GM12878 (cell line): ENCODE results near the gene NDC1. TPM values are rescaled to one million over a fixed set of nuclear protein-coding genes. Genes with fewer than 3 reads are reported as not detected.
A peak's percentile ranks its signal among the peaks of the same experiment; 100 is the strongest.

Source experiments
- ATAC-seq: fragments of 200-7000 bp; cut with Tn5 transposase; 3 replicates; pipeline ENCODE4 v1.9.1; 2020; ENCODE audit warnings: mild to moderate bottlenecking, moderate library complexity
- BruUV-seq: library from RNA; stranded (reverse); fragments of 400-500 nt; replicated peaks from 2 replicates; lab custom pipeline; 2021; lab: Mats Ljungman, UMichigan
- CTCF ChIA-PET: fragments of 300-600 bp; sonication (Branson Sonifier 250); formaldehyde crosslinking; extraction: SDS; loops from one replicate; lab custom pipeline; 2021; ENCODE audit warnings: inconsistent platforms; lab: Yijun Ruan, JAX
- POLR2A ChIA-PET: fragments of 350-600 bp; formaldehyde crosslinking; extraction: SDS; loops from one replicate; lab custom pipeline; 2021; ENCODE audit warnings: inconsistent platforms; lab: Charles Lee
- RAD21 ChIA-PET: fragments of 300-600 bp; sonication (Branson Sonifier 250); formaldehyde crosslinking; loops from one replicate; lab custom pipeline; 2023; ENCODE audit warnings: antibody characterized with exemption; ENCODE audit not compliant: unreplicated experiment; lab: Charles Lee
- SMC1A ChIA-PET: fragments of 300-600 bp; sonication (Branson Sonifier 250); formaldehyde crosslinking; loops from one replicate; lab custom pipeline; 2023; ENCODE audit not compliant: unreplicated experiment, uncharacterized antibody; lab: Charles Lee
- DNase-seq: peaks from one replicate; pipeline ENCODE4 v3.0.0-alpha.2; 2011; ENCODE audit warnings: low read depth, low spot score
- FAIRE-seq: peaks from 3 replicates; lab custom pipeline; 2011; peaks lifted over from hg19 to GRCh38; lab: Jason Lieb, UNC
- H2AFZ ChIP-seq: 2 replicates; pipeline ENCODE4 v1.6.0; 2011; ENCODE audit warnings: low read depth, low read length, control low read depth; ENCODE audit not compliant: control insufficient read depth
- H3K27ac ChIP-seq: 2 replicates; pipeline ENCODE4 v1.5.1; 2011; ENCODE audit warnings: control low read depth; ENCODE audit not compliant: control insufficient read depth, insufficient read depth
- H3K27me3 ChIP-seq, 2 experiments: replicated peaks in 1 of 2; 2 replicates each; pipeline versions ENCODE4 v1.6.0 to v1.6.1; 2011; ENCODE audit warnings: low read length in 1 of 2; ENCODE audit not compliant: control insufficient read depth in 2 of 2, insufficient read depth in 2 of 2
- H3K36me3 ChIP-seq, 2 experiments: 2 replicates each; pipeline ENCODE4 v1.5.1; 2011; ENCODE audit warnings: low read length in 1 of 2; ENCODE audit not compliant: control insufficient read depth in 2 of 2, insufficient read depth in 2 of 2
- H3K4me1 ChIP-seq: 2 replicates; pipeline ENCODE4 v1.6.1; 2011; ENCODE audit warnings: mild to moderate bottlenecking, low read length, moderate library complexity, mixed read lengths; ENCODE audit not compliant: control insufficient read depth, insufficient read depth
- H3K4me2 ChIP-seq: 2 replicates; pipeline ENCODE4 v1.6.0; 2011; ENCODE audit warnings: control low read depth; ENCODE audit not compliant: control insufficient read depth, insufficient read depth
- H3K4me3 ChIP-seq: fragments of 200-600 bp; sonication (generic); 2 replicates; pipeline ENCODE4 v1.5.1; 2016
- H3K79me2 ChIP-seq: 2 replicates; pipeline ENCODE4 v1.6.0; 2011; ENCODE audit warnings: low read length; ENCODE audit not compliant: control insufficient read depth, insufficient read depth
- H3K9ac ChIP-seq: 2 replicates; pipeline ENCODE4 v1.8.0; 2011; ENCODE audit warnings: low read length, control low read depth, mixed read lengths; ENCODE audit not compliant: control insufficient read depth, insufficient read depth
- H3K9me3 ChIP-seq: replicated peaks from 3 replicates; pipeline ENCODE4 v1.5.1; 2011; ENCODE audit warnings: mild to moderate bottlenecking, low read length; ENCODE audit not compliant: control insufficient read depth, insufficient read depth
- H4K20me1 ChIP-seq: 2 replicates; pipeline ENCODE4 v1.6.0; 2011; ENCODE audit not compliant: control insufficient read depth, insufficient read depth
- ATF3 ChIP-seq: IDR thresholded peaks from 2 replicates; pipeline ENCODE4 v1.6.1; 2011; ENCODE audit warnings: low read depth, mild to moderate bottlenecking, low read length, moderate library complexity, borderline replicate concordance; ENCODE audit errors: extremely low read depth
- CHD4 ChIP-seq: fragments of 200-600 bp; sonication (generic); IDR thresholded peaks from 2 replicates; pipeline ENCODE4 v1.6.1; 2016; ENCODE audit warnings: mild to moderate bottlenecking
- CREB1 ChIP-seq: IDR thresholded peaks from 2 replicates; pipeline ENCODE4 v1.6.1; 2012; ENCODE audit warnings: low read depth, mild to moderate bottlenecking, inconsistent platforms
- CREM ChIP-seq: IDR thresholded peaks from 2 replicates; pipeline ENCODE4 v1.6.1; 2014; ENCODE audit warnings: antibody characterized with exemption, low read depth
- CTCF ChIP-seq, 3 experiments: IDR thresholded peaks in 2 of 3; conservative IDR thresholded peaks in 1 of 3; 2 replicates each; pipeline ENCODE4 v1.5.1; 2011; ENCODE audit warnings: low read depth in 3 of 3, low read length in 3 of 3, mild to moderate bottlenecking in 3 of 3, control low read depth in 2 of 3, moderate library complexity in 2 of 3, inconsistent platforms in 1 of 3, mixed read lengths in 1 of 3; ENCODE audit not compliant: control insufficient read depth in 2 of 3, insufficient read depth in 1 of 3; ENCODE audit errors: extremely low read depth in 1 of 3
- DPF2 ChIP-seq: fragments of 450-650 bp; IDR thresholded peaks from 2 replicates; pipeline ENCODE4 v1.6.1; 2017; ENCODE audit warnings: mild to moderate bottlenecking
- FOXK2 ChIP-seq: fragments of 450-650 bp; IDR thresholded peaks from 2 replicates; pipeline ENCODE4 v1.6.1; 2017; ENCODE audit warnings: mild to moderate bottlenecking, moderate library complexity
- GABPA ChIP-seq: IDR thresholded peaks from 2 replicates; pipeline ENCODE4 v1.6.1; 2014; ENCODE audit warnings: antibody characterized with exemption, low read depth, mild to moderate bottlenecking, inconsistent platforms
- HCFC1 ChIP-seq: fragments of 150-350 bp; IDR thresholded peaks from 2 replicates; pipeline ENCODE4 v1.6.1; 2014; ENCODE audit warnings: low read length
- JUND ChIP-seq: IDR thresholded peaks from 2 replicates; pipeline ENCODE4 v1.6.1; 2012; ENCODE audit warnings: low read depth, mild to moderate bottlenecking, low read length, improper control_type of control experiment, moderate library complexity
- MTA2 ChIP-seq: fragments of 450-650 bp; IDR thresholded peaks from 2 replicates; pipeline ENCODE4 v1.6.1; 2016; ENCODE audit warnings: low read depth, mild to moderate bottlenecking, moderate library complexity
- NFYA ChIP-seq: IDR thresholded peaks from 2 replicates; pipeline ENCODE4 v1.6.1; 2011; ENCODE audit warnings: low read depth, mild to moderate bottlenecking, low read length, improper control_type of control experiment, borderline replicate concordance
- RAD21 ChIP-seq: IDR thresholded peaks from 2 replicates; pipeline ENCODE4 v1.6.1; 2011; ENCODE audit warnings: mild to moderate bottlenecking, low read depth, low read length, moderate library complexity; ENCODE audit not compliant: insufficient read depth
- RELB ChIP-seq: fragments of 450-650 bp; IDR thresholded peaks from 2 replicates; pipeline ENCODE4 v1.6.1; 2017; ENCODE audit warnings: low read depth, mild to moderate bottlenecking, moderate library complexity
- RUNX3 ChIP-seq: IDR thresholded peaks from 2 replicates; pipeline ENCODE4 v1.6.1; 2012; ENCODE audit warnings: low read length, inconsistent platforms
- SMC3 ChIP-seq: IDR thresholded peaks from 2 replicates; pipeline ENCODE4 v1.6.1; 2011; ENCODE audit warnings: low read length, improper control_type of control experiment, borderline replicate concordance
- SUZ12 ChIP-seq: fragments of 200-600 bp; sonication (generic); IDR thresholded peaks from one replicate; pipeline ENCODE4 v1.6.1; 2018; ENCODE audit warnings: antibody characterized with exemption, mild to moderate bottlenecking; ENCODE audit not compliant: unreplicated experiment
- TCF12 ChIP-seq: IDR thresholded peaks from 2 replicates; pipeline ENCODE4 v1.6.1; 2011; ENCODE audit warnings: low read depth, mild to moderate bottlenecking, low read length
- TCF7 ChIP-seq: IDR thresholded peaks from 2 replicates; pipeline ENCODE4 v1.6.1; 2014; ENCODE audit warnings: antibody characterized with exemption, borderline replicate concordance
- ZNF207 ChIP-seq: fragments of 450-650 bp; IDR thresholded peaks from 2 replicates; pipeline ENCODE4 v1.6.1; 2014; ENCODE audit warnings: antibody characterized with exemption, mild to moderate bottlenecking, borderline replicate concordance
- ZNF622 ChIP-seq: fragments of 450-650 bp; IDR thresholded peaks from 2 replicates; pipeline ENCODE4 v1.6.1; 2017; ENCODE audit warnings: mild to moderate bottlenecking, inconsistent platforms
- WGBS: methylation state at CpG from one replicate; pipeline ENCODE4 v1.1.6; 2016; ENCODE audit warnings: low lambda C conversion rate; ENCODE audit not compliant: insufficient replicate concordance, insufficient coverage; ENCODE audit errors: missing lambda C conversion rate; 5-methylcytosine and 5-hydroxymethylcytosine counted together
- in situ Hi-C: fragments of 300-500 bp; cut with MboI; formaldehyde crosslinking; loops from 9 replicates; pipeline ENCODE4 v1.14.3; 2018; ENCODE audit warnings: mixed read lengths
- intact Hi-C: fragments of 100-400 bp; cut with micrococcal nuclease; formaldehyde crosslinking; loops from one replicate; pipeline ENCODE4 v1.14.2; 2022; ENCODE audit not compliant: unreplicated experiment
- polyA plus RNA-seq, 11 experiments: library from polyadenylated mRNA; depleted of rRNA in 4 of 11; unstranded in 6 of 11; stranded (reverse) in 5 of 11; fragments of >200 nt; fragmentation: Nextera tagmentation in 4 of 11; fragmentation: Illumina TruSeq in 1 of 11; extraction: Ambion mirVana in 4 of 11; extraction: Trizol in 1 of 11; gene quantifications; 1 replicate in 1 of 11; 2 replicates in 10 of 11; pipeline versions ENCODE4 v1.2.1 to v1.2.3, GENCODE V29; 2011 to 2016; ENCODE audit warnings: inconsistent platforms in 2 of 11, missing spikeins in 2 of 11, low read depth in 1 of 11
- total RNA-seq, 4 experiments: library from RNA; depleted of rRNA in 3 of 4; stranded (reverse); fragments of >200 nt in 3 of 4; fragmentation: Illumina TruSeq in 1 of 4; extraction: Trizol in 1 of 4; gene quantifications; 2 replicates each; pipeline versions ENCODE4 v1.2.1 to v1.2.3, GENCODE V29; 2013 to 2021

The NDC1 gene
- total and polyA plus RNA-seq, 10 of the 15 experiments (the other 5 are each of a cell fraction or from before 2014, with no cell fraction given), result 20.2 to 77.6 (median 47.1) TPM

- intact Hi-C loops (loop anchor here (1.0 kb wide), 1 partner anchor 71 kb away; no protein-coding TSS in a partner anchor), in situ Hi-C loops (no loop called here)
- Histone ChIP-seq H2AFZ (no peak overlapping the region), H3K36me3 (peaks cover 0 to 3% of the 10 kb centered on the region in 2 experiments; a peak in 2 of 4 replicates), H3K9me3 (no peaks in the 10 kb centered on the region), H3K4me3 (no peak overlapping the region), H3K4me1 (no peaks in the 10 kb centered on the region), H3K4me2 (no peak overlapping the region), H3K79me2 (no peaks in the 10 kb centered on the region), H3K27ac (no peak overlapping the region), H4K20me1 (no peaks in the 10 kb centered on the region), H3K27me3 (no peaks in the 10 kb centered on the region), H3K9ac (no peak overlapping the region)
- POLR2A ChIA-PET, result interaction anchor here (1.1 to 1.4 kb wide), 2 partner anchors 80 to 81 kb away, joined by 3 read pairs; no protein-coding TSS in a partner anchor
- no peak for DNase-seq
- peak; percentile 35 for FAIRE-seq
- RAD21 ChIA-PET, result interaction anchor here (0.6 to 4.8 kb wide), 13 partner anchors 8 to 202 kb away, joined by 3 to 34 read pairs (median 5); partner anchors contain the start of genes IFT25 and LRRC42
- peak; percentile 60; the same call in 2 of the 3 replicates for ATAC-seq
- BruUV-seq, result no TSS peak
- SMC1A ChIA-PET, result interaction anchor here (0.8 to 5.4 kb wide), 16 partner anchors 10 to 209 kb away, joined by 3 to 68 read pairs (median 6); partner anchors contain the start of gene IFT25
- 41% methylated on average over 5 of the region's 5 CpGs for WGBS
- CTCF ChIA-PET, result interaction anchor here (0.6 to 8.7 kb wide), 33 partner anchors 9 to 620 kb away, joined by 3 to 198 read pairs (median 4); partner anchors contain the start of genes IFT25, LRRC42, NDC1 and YIPF1
- no peak for TF ChIP-seq GABPA
- TF ChIP-seq SMC3, result peak; percentile 72
- no peak for TF ChIP-seq ZNF207
- TF ChIP-seq TCF12, result no peak
- no peak for TF ChIP-seq FOXK2
- TF ChIP-seq SUZ12, result no peak
- TF ChIP-seq RELB, result no peak
- TF ChIP-seq MTA2, result no peak
- peak; percentile 48 to 55 (median 54) for TF ChIP-seq CTCF (IDR thresholded peaks at IDR 0.05 in 2 of 3, conservative IDR thresholded peaks at IDR 0.05 in 1 of 3; ENCODE audit: control insufficient read depth in 2 of 3, extremely low read depth in 1 of 3, insufficient read depth in 1 of 3, low read depth in 3 of 3, low read length in 3 of 3)
- no peak for TF ChIP-seq NFYA
- TF ChIP-seq RAD21, result peak; percentile 67
- TF ChIP-seq ATF3, result no peak
- TF ChIP-seq DPF2, result no peak
- TF ChIP-seq RUNX3, result no peak
- no peak for TF ChIP-seq CREB1
- no peak for TF ChIP-seq CHD4
- TF ChIP-seq ZNF622, result no peak
- TF ChIP-seq JUND, result no peak
- no peak for TF ChIP-seq CREM
- TF ChIP-seq TCF7, result peak; percentile 56; the same call in 1 of the 2 replicates
- no peak for TF ChIP-seq HCFC1
Observed at GRCh38 chr1:53878492-53879105, 40.5 kb upstream of the NDC1 start.
